ENCODE results near the gene NKX6-2.

- no peak for TF ChIP-seq CTCF (IDR thresholded peaks at IDR 0.05; ENCODE audit: low read depth, low read length)
- no peak for TF ChIP-seq EZH2phosphoT487 (IDR thresholded peaks at IDR 0.05; ENCODE audit: low read depth)
These were observed 48.4 kb downstream of the NKX6-2 start for GRCh38 chr10:132737390-132738048.

Data from OCI-LY3 (cell line).